Fibroblast of mammary gland (primary cell): Measurements from ENCODE around the gene CLPSL2.

ENCODE experiments used
- DNase-seq: peaks from one replicate; pipeline ENCODE4 v3.0.0-alpha.2; 2010; ENCODE audit warnings: low read depth
- H3K4me3 ChIP-seq: 2 replicates; pipeline ENCODE4 v1.5.1; 2011; ENCODE audit warnings: low read depth, mild to moderate bottlenecking, low read length, moderate library complexity; ENCODE audit not compliant: control insufficient read depth
- CTCF ChIP-seq: conservative IDR thresholded peaks from 2 replicates; pipeline ENCODE4 v1.5.1; 2011; ENCODE audit warnings: low read depth, low read length, inconsistent platforms; ENCODE audit not compliant: control insufficient read depth, insufficient read depth

The CLPSL2 gene

GRCh38 chr6:35795453-35796071, 19.2 kb downstream of the CLPSL2 start:
- H3K4me3 ChIP-seq = no peak overlapping the region
- TF ChIP-seq CTCF = no peak
- DNase-seq = no peak

GRCh38 chr6:35796236-35796635, 19.8 kb downstream of the CLPSL2 start:
- no peak for DNase-seq
- no peak for TF ChIP-seq CTCF
- H3K4me3 ChIP-seq = no peak overlapping the region

GRCh38 chr6:35797837-35798526, 21.6 kb downstream of the CLPSL2 start:
- H3K4me3 ChIP-seq = no peak overlapping the region
- TF ChIP-seq CTCF = no peak
- DNase-seq = no peak

- no peak for DNase-seq
- H3K4me3 ChIP-seq = no peak overlapping the region
- TF ChIP-seq CTCF = no peak
These were observed 22.3 kb downstream of the CLPSL2 start for GRCh38 chr6:35798706-35799105.

- no peak overlapping the region for H3K4me3 ChIP-seq
- no peak for DNase-seq
- no peak for TF ChIP-seq CTCF
These were observed 24.8 kb downstream of the CLPSL2 start for GRCh38 chr6:35801148-35801547.

GRCh38 chr6:35804996-35805736, 28.8 kb downstream of the CLPSL2 start, which contains the start of gene LHFPL5:
Gene LHFPL5 (plus strand): TSS chr6:35805352. CDS start chr6:35805671, 319 bp downstream.
- no peak for TF ChIP-seq CTCF
- H3K4me3 ChIP-seq = no peak within 1 kb of the TSS
- DNase-seq = no peak
